Fibroblast of villous mesenchyme (primary cell): ENCODE data around the gene DNAJC1. TPM values are rescaled to one million over a fixed set of nuclear protein-coding genes. Genes with fewer than 3 reads are reported as not detected.
"Not testable (repeated sequence)": the region's sequence is repeated elsewhere in the genome, so short reads cannot be mapped to it uniquely, and the experiment has no call there.

Source experiments
- DNase-seq: peaks from one replicate; pipeline ENCODE4 v3.0.0-alpha.2; 2010; ENCODE audit warnings: low read depth
- H3K4me3 ChIP-seq: 2 replicates; pipeline ENCODE4 v1.5.1; 2011; ENCODE audit warnings: low read depth, mild to moderate bottlenecking, low read length
- total RNA-seq: library from RNA; depleted of rRNA; stranded (reverse); fragments of >200 nt; gene quantifications from 2 replicates; pipeline ENCODE4 v1.2.3, GENCODE V29; 2012
- TF ChIP-seq, protein P1 (sequence below): IDR thresholded peaks from 2 replicates; pipeline ENCODE4 v1.5.1; 2012; ENCODE audit warnings: low read depth, mild to moderate bottlenecking, low read length; ENCODE audit not compliant: insufficient read depth

DNAJC1 gene
- total RNA-seq, 1 donor = 53.5 TPM

DNA sequence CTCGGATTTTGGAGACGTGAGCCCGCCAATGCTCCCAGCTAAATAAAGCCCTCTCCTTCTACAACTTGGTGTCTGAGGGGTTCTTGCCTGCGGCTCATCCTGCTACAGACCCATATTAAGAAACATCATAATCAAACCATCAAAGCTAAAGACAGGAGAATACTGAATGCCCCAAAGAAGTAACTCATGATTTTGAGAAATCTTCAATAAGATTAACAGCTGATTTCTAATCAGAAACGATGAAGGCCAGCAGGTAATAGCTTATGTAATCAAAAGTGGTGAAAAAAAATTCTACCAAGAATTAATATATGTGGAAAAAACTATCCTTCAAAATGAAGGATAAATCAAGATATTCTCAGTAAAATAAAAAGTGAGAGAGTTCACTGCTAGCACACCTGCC, 130.3 kb downstream of the DNAJC1 start:
- DNase-seq = no peak
- no peak overlapping the region for H3K4me3 ChIP-seq
- TF ChIP-seq, protein P1, sequence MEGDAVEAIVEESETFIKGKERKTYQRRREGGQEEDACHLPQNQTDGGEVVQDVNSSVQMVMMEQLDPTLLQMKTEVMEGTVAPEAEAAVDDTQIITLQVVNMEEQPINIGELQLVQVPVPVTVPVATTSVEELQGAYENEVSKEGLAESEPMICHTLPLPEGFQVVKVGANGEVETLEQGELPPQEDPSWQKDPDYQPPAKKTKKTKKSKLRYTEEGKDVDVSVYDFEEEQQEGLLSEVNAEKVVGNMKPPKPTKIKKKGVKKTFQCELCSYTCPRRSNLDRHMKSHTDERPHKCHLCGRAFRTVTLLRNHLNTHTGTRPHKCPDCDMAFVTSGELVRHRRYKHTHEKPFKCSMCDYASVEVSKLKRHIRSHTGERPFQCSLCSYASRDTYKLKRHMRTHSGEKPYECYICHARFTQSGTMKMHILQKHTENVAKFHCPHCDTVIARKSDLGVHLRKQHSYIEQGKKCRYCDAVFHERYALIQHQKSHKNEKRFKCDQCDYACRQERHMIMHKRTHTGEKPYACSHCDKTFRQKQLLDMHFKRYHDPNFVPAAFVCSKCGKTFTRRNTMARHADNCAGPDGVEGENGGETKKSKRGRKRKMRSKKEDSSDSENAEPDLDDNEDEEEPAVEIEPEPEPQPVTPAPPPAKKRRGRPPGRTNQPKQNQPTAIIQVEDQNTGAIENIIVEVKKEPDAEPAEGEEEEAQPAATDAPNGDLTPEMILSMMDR = no peak

DNA sequence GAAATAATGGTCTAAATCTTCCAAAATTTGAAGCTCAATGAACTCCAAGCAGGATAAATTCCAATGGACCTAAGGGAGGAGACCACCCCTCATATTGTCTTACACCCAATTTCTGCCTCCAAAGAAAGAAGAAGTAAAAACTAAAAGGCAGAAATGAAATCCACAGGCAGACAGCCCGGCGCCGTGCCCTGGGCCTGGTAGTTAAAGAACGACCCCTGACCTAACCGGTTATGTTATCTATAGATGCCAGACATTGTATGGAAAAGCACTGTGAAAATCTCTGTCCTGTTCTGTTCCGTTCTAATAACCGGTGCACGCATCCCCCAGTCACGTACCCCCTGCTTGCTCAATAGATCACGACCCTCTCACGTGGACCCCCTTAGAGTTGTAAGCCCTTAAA, 130.8 kb downstream of the DNAJC1 start:
- H3K4me3 ChIP-seq, DNase-seq: not testable (repeated sequence)

DNA sequence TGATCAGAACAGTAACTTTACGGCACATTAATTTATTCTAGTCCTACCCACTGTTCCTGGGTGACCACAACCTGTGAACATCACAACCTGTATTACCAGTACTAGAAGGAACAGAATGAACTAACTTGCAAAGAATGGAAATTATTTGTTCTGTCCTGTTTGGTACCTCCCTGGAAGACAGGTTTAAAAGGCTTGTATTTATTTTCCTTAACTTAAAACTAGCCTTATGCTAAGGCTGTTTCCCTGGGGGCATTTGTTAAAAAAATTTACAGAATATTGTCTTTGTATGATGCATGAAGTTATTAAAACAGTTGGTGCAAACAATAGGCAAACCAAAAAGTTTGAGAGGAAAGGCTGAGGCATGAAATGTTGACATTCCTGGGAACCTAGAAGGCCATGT, 132.7 kb downstream of the DNAJC1 start:
- DNase-seq = no peak
- H3K4me3 ChIP-seq = no peak overlapping the region
- TF ChIP-seq, protein P1 = no peak

- DNase-seq, H3K4me3 ChIP-seq: not testable (repeated sequence)
Observed at GRCh38 chr10:21869087-21869486, 134.4 kb downstream of the DNAJC1 start.

- H3K4me3 ChIP-seq = no peak overlapping the region
- TF ChIP-seq, protein P1 = no peak
- peak; percentile 6 for DNase-seq
Observed at GRCh38 chr10:21860718-21861117, 142.8 kb downstream of the DNAJC1 start.

- TF ChIP-seq, protein P1 = no peak
- DNase-seq = no peak
Observed at GRCh38 chr10:21858455-21858854, 145.1 kb downstream of the DNAJC1 start.

DNA sequence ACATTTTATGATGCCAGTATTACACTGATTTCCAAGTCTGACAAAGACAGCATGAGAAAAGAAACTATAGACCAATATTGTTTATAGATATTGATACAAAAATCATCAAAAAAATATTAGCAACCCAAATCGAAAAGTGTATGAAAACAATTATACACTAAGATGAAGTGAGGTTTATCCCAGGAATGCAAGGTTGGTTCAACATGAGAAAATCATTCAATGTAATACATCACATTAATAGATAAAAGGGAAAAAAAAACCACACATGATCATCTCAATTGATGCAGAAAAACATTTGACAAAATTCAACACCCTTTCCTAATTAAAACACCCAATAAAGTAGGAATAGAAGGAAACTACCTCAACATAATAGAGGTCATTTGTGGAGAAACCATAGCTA, 153.9 kb downstream of the DNAJC1 start:
- TF ChIP-seq, protein P1 = no peak
- no peak for DNase-seq
- H3K4me3 ChIP-seq = no peak overlapping the region

More at GRCh38 chr10:21858455-21858854, 145.1 kb downstream of the DNAJC1 start:
- no peak overlapping the region for H3K4me3 ChIP-seq

DNA sequence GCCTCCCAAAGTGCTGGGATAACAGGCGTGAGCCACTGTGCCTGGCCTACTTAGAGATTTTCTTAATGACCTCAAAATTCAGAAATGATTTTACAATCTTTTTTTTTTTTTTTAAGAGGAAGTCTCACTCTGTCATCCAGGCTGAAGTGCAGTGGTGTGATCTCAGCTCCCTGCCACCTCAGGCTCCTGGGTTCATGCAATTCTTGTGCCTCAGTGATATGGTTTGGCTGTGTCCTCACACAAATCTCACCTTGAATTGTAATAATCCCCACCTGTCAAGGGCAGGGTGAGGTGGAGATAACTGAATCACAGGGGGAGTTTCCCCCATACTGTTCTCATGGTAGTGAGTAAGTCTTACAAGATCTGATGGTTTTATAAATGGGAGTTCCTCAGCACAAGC, 159.9 kb downstream of the DNAJC1 start:
- H3K4me3 ChIP-seq = no peak overlapping the region
- DNase-seq = no peak
- TF ChIP-seq, protein P1 = no peak

DNA sequence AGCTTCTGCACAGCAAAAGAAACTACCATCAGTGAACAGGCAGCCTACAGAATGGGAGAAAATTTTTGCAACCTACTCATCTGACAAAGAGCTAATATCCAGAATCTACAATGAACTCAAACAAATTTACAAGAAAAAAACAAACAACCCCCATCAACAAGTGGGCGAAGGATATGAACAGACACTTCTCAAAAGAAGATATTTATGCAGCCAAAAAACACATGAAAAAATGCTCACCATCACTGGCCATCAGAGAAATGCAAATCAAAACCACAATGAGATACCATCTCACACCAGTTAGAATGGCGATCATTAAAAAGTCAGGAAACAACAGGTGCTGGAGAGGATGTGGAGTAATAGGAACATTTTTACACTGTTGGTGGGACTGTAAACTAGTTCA, 162.3 kb downstream of the DNAJC1 start:
- not testable (repeated sequence) for DNase-seq, H3K4me3 ChIP-seq

DNA sequence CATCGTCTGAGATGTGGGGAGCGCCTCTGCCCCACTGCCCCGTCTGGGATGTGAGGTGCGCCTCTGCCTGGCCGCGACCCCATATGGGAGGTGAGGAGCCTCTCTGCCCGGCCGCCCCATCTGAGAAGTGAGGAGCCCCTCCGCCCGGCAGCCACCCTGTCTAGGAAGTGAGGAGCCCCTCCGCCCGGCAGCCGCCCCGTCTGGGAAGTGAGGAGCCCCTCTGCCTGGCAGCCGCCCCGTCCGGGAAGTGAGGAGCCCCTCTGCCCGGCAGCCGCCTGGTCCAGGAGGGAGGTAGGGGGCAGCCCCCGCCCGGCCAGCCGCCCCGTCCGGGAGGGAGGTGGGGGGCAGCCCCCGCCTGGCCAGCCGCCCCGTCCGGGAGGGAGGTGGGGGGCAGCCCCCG, 166.0 kb downstream of the DNAJC1 start:
- not testable (repeated sequence) for DNase-seq, H3K4me3 ChIP-seq

- DNase-seq, H3K4me3 ChIP-seq: not testable (repeated sequence)
Observed at GRCh38 chr10:21834574-21834973, 169.0 kb downstream of the DNAJC1 start.
